Naive thymus-derived CD4-positive, alpha-beta T cell (primary cell): ENCODE results near the gene BAZ1B. TPM values are rescaled to one million over a fixed set of nuclear protein-coding genes. Genes with fewer than 3 reads are reported as not detected.
"Not testable (repeated sequence)": the region's sequence is repeated elsewhere in the genome, so short reads cannot be mapped to it uniquely, and the experiment has no call there.

Experiments used
- ATAC-seq: fragments of 150-1000 bp; cut with Tn5 transposase; 2 replicates; pipeline ENCODE4 v1.10.0; 2021; ENCODE audit warnings: mild to moderate bottlenecking, moderate library complexity
- CTCF ChIA-PET: fragments of 350-600 bp; sonication (Branson Sonifier 250); formaldehyde crosslinking; loops from one replicate; lab custom pipeline; 2021; ENCODE audit warnings: antibody characterized with exemption; lab: Charles Lee
- POLR2A ChIA-PET: fragments of 350-600 bp; sonication (Branson Sonifier 250); formaldehyde crosslinking; loops from one replicate; lab custom pipeline; 2021; ENCODE audit warnings: antibody characterized with exemption, inconsistent platforms; lab: Charles Lee
- DNase-seq, 9 donors: peaks; one replicate each; pipeline versions ENCODE4 v3.0.0 to v3.0.0-alpha.2; 2020 to 2022; ENCODE audit warnings: mixed read lengths in 1 of 9
- H3K27ac ChIP-seq: one replicate; pipeline ENCODE4 v1.7.0; 2013; ENCODE audit warnings: mild to moderate bottlenecking, low read depth, low read length, moderate library complexity
- H3K27me3 ChIP-seq, 2 donors: one replicate each; pipeline ENCODE4 v1.7.0; 2013; ENCODE audit warnings: low read length in 2 of 2, mild to moderate bottlenecking in 2 of 2, moderate library complexity in 2 of 2; ENCODE audit not compliant: control insufficient read depth in 2 of 2, insufficient read depth in 2 of 2
- H3K36me3 ChIP-seq, 3 experiments: 1 replicate in 2 of 3; 2 replicates in 1 of 3; pipeline ENCODE4 v1.7.0; 2013; ENCODE audit warnings: low read length in 3 of 3, mild to moderate bottlenecking in 3 of 3, moderate library complexity in 1 of 3; ENCODE audit not compliant: insufficient read depth in 3 of 3, control insufficient read depth in 2 of 3
- H3K4me1 ChIP-seq, 2 donors: one replicate each; pipeline ENCODE4 v1.7.0; 2013; ENCODE audit warnings: low read length in 2 of 2, mild to moderate bottlenecking in 2 of 2, moderate library complexity in 1 of 2; ENCODE audit not compliant: control insufficient read depth in 2 of 2, insufficient read depth in 2 of 2
- H3K4me3 ChIP-seq: 2 replicates; pipeline ENCODE4 v1.7.0; 2013; ENCODE audit warnings: mild to moderate bottlenecking, low read length
- H3K9me3 ChIP-seq, 3 experiments: 1 replicate in 2 of 3; 2 replicates in 1 of 3; pipeline ENCODE4 v1.7.0; 2013; ENCODE audit warnings: low read length in 3 of 3; ENCODE audit not compliant: control insufficient read depth in 2 of 3
- H3K27ac Mint-ChIP-seq, 9 donors: one replicate each; pipeline ENCODE4 v1.8.0; 2020 to 2022; ENCODE audit warnings: mixed read lengths in 9 of 9, mild to moderate bottlenecking in 8 of 9, moderate library complexity in 5 of 9, inconsistent platforms in 2 of 9
- H3K27me3 Mint-ChIP-seq, 5 donors: one replicate each; pipeline ENCODE4 v1.8.0; 2021 to 2022; ENCODE audit warnings: mixed read lengths in 5 of 5, mild to moderate bottlenecking in 1 of 5
- H3K36me3 Mint-ChIP-seq, 5 donors: one replicate each; pipeline ENCODE4 v1.8.0; 2020 to 2022; ENCODE audit warnings: mixed read lengths in 5 of 5, mild to moderate bottlenecking in 3 of 5, inconsistent platforms in 1 of 5
- H3K4me1 Mint-ChIP-seq, 7 donors: one replicate each; pipeline ENCODE4 v1.8.0; 2020 to 2022; ENCODE audit warnings: mixed read lengths in 7 of 7, mild to moderate bottlenecking in 3 of 7, inconsistent platforms in 1 of 7
- H3K4me3 Mint-ChIP-seq, 10 donors: one replicate each; pipeline ENCODE4 v1.8.0; 2020 to 2022; ENCODE audit warnings: mild to moderate bottlenecking in 10 of 10, mixed read lengths in 10 of 10, moderate library complexity in 6 of 10, inconsistent platforms in 2 of 10
- H3K9me3 Mint-ChIP-seq, 11 donors: one replicate each; pipeline ENCODE4 v1.8.0; 2020 to 2022; ENCODE audit warnings: mixed read lengths in 11 of 11, mild to moderate bottlenecking in 4 of 11, inconsistent platforms in 1 of 11, moderate library complexity in 1 of 11
- intact Hi-C, 2 donors: fragments of 100-400 bp; cut with micrococcal nuclease; formaldehyde crosslinking; loops; one replicate each; pipeline ENCODE4 v1.15.1; 2023
- polyA plus RNA-seq, 2 donors: library from polyadenylated mRNA; unstranded; fragments of 300-500 nt; fragmentation: Illumina TruSeq; gene quantifications; one replicate each; pipeline ENCODE4 v1.2.3, GENCODE V29; 2021
- total RNA-seq, 6 experiments: library from RNA in 5 of 6; stranded (reverse) in 5 of 6; gene quantifications; 1 replicate in 5 of 6; 2 replicates in 1 of 6; pipeline ENCODE4 v1.2.3 and lab custom pipeline; 2021 to 2026

Gene BAZ1B
- total and polyA plus RNA-seq, 7 experiments from 2014 or later: 14.7 to 90.3 (median 47.1) TPM

GRCh38 chr7:73537051-73537450, 15.0 kb upstream of the BAZ1B start:
- DNase-seq (no peak), ATAC-seq (no peak)
- POLR2A ChIA-PET: no interaction called here
- H3K36me3 ChIP-seq: peaks cover 20 to 63% (median 25%) of the 10 kb centered on the region in 3 experiments
- CTCF ChIA-PET: interaction anchor here (0.8 kb wide), 1 partner anchor 41 kb away, joined by 3 read pairs; the partner anchor contains the start of gene TBL2
- no peak overlapping the region for H3K27ac ChIP-seq
- no peaks in the 10 kb centered on the region for H3K9me3 ChIP-seq
- no peaks in the 10 kb centered on the region for H3K27me3 ChIP-seq
- H3K4me3 ChIP-seq: no peak overlapping the region
- H3K27ac Mint-ChIP-seq: peak overlapping the region in 2 of 9 donors; percentile 19 to 43
- intact Hi-C loops: no loop called here
- H3K4me3 Mint-ChIP-seq: no peak overlapping the region
- H3K27me3 Mint-ChIP-seq: no peaks in the 10 kb centered on the region
- H3K4me1 ChIP-seq: no peaks in the 10 kb centered on the region
- H3K9me3 Mint-ChIP-seq: no peaks in the 10 kb centered on the region
- peaks cover 4 to 41% (median 22%) of the 10 kb centered on the region in 5 donors for H3K36me3 Mint-ChIP-seq
- H3K4me1 Mint-ChIP-seq: peaks cover 0 to 3% (median 0%) of the 10 kb centered on the region in 7 donors

- peak overlapping the region in 1 of 9 donors; percentile 8 for H3K27ac Mint-ChIP-seq
- H3K4me1 Mint-ChIP-seq: peaks cover 0 to 2% (median 0%) of the 10 kb centered on the region in 7 donors
- Histone ChIP-seq H3K27ac (no peak overlapping the region), H3K4me3 (no peak overlapping the region), H3K9me3 (no peaks in the 10 kb centered on the region), H3K36me3 (peaks cover 17 to 57% (median 21%) of the 10 kb centered on the region in 3 experiments), H3K4me1 (no peaks in the 10 kb centered on the region), H3K27me3 (no peaks in the 10 kb centered on the region)
- H3K27me3 Mint-ChIP-seq: no peaks in the 10 kb centered on the region
- H3K36me3 Mint-ChIP-seq: peaks cover 4 to 35% (median 19%) of the 10 kb centered on the region in 5 donors
- H3K4me3 Mint-ChIP-seq: no peak overlapping the region
- no peak for DNase-seq
- intact Hi-C loops: no loop called here
- CTCF ChIA-PET: interaction anchor here (0.8 kb wide), 1 partner anchor 42 kb away, joined by 3 read pairs; the partner anchor contains the start of gene TBL2
- H3K9me3 Mint-ChIP-seq: no peaks in the 10 kb centered on the region
- POLR2A ChIA-PET: no interaction called here
- ATAC-seq: no peak
Observed at GRCh38 chr7:73536479-73536878, 14.4 kb upstream of the BAZ1B start.

GRCh38 chr7:73535918-73536317, 13.8 kb upstream of the BAZ1B start:
- ATAC-seq, intact Hi-C loops, H3K4me3 Mint-ChIP-seq, H3K27ac ChIP-seq, H3K4me1 Mint-ChIP-seq, POLR2A ChIA-PET, DNase-seq, H3K27me3 Mint-ChIP-seq, H3K27me3 ChIP-seq, H3K9me3 ChIP-seq, H3K4me1 ChIP-seq, H3K4me3 ChIP-seq, H3K9me3 Mint-ChIP-seq: not testable (repeated sequence)
- peak overlapping the region in 1 of 9 donors; percentile 31 for H3K27ac Mint-ChIP-seq
- peaks cover 17 to 53% (median 21%) of the 10 kb centered on the region in 3 experiments for H3K36me3 ChIP-seq
- peaks cover 4 to 31% (median 16%) of the 10 kb centered on the region in 5 donors for H3K36me3 Mint-ChIP-seq
- CTCF ChIA-PET: interaction anchor here (0.6 kb wide), 1 partner anchor 12 kb away, joined by 8 read pairs; no protein-coding TSS in a partner anchor

GRCh38 chr7:73533742-73534141, 11.6 kb upstream of the BAZ1B start:
- intact Hi-C loops: no loop called here
- Mint-ChIP-seq H3K4me1 (no peaks in the 10 kb centered on the region), H3K27ac (no peak overlapping the region), H3K27me3 (no peaks in the 10 kb centered on the region), H3K9me3 (no peaks in the 10 kb centered on the region), H3K4me3 (no peak overlapping the region), H3K36me3 (peaks cover 4 to 22% (median 13%) of the 10 kb centered on the region in 5 donors)
- Histone ChIP-seq H3K4me3 (no peak overlapping the region), H3K4me1 (no peaks in the 10 kb centered on the region), H3K36me3 (peaks cover 12 to 36% (median 12%) of the 10 kb centered on the region in 3 experiments), H3K9me3 (no peaks in the 10 kb centered on the region), H3K27me3 (no peaks in the 10 kb centered on the region), H3K27ac (no peak overlapping the region)
- no peak for ATAC-seq
- no peak for DNase-seq
- ChIA-PET POLR2A (no interaction called here), CTCF (no interaction called here)

GRCh38 chr7:73532224-73532623, 10.1 kb upstream of the BAZ1B start:
- intact Hi-C loops: no loop called here
- H3K27ac Mint-ChIP-seq: peak overlapping the region in 3 of 9 donors; percentile 6 to 47 (median 34)
- H3K4me3 Mint-ChIP-seq: no peak overlapping the region
- H3K27me3 Mint-ChIP-seq: no peaks in the 10 kb centered on the region
- H3K36me3 Mint-ChIP-seq: peaks cover 4 to 17% (median 8%) of the 10 kb centered on the region in 5 donors
- peaks cover 7 to 12% (median 10%) of the 10 kb centered on the region in 7 donors for H3K4me1 Mint-ChIP-seq
- ATAC-seq (no peak), DNase-seq (no peak)
- Histone ChIP-seq H3K27ac (no peak overlapping the region), H3K4me1 (peaks cover 2 to 3% of the 10 kb centered on the region in 2 donors), H3K27me3 (no peaks in the 10 kb centered on the region), H3K4me3 (no peak overlapping the region), H3K9me3 (no peaks in the 10 kb centered on the region), H3K36me3 (peaks cover 0 to 21% (median 0%) of the 10 kb centered on the region in 3 experiments)
- no peaks in the 10 kb centered on the region for H3K9me3 Mint-ChIP-seq
- CTCF ChIA-PET: no interaction called here
- POLR2A ChIA-PET: no interaction called here

GRCh38 chr7:73530800-73531199, 8.7 kb upstream of the BAZ1B start:
- Mint-ChIP-seq H3K27ac (no peak overlapping the region), H3K4me3 (no peak overlapping the region), H3K4me1 (peaks cover 15 to 23% (median 18%) of the 10 kb centered on the region in 7 donors), H3K9me3 (no peaks in the 10 kb centered on the region), H3K36me3 (peaks cover 0 to 11% (median 4%) of the 10 kb centered on the region in 5 donors), H3K27me3 (no peaks in the 10 kb centered on the region)
- Histone ChIP-seq H3K4me3 (no peak overlapping the region), H3K27ac (no peak overlapping the region), H3K27me3 (no peaks in the 10 kb centered on the region), H3K36me3 (peaks cover 0 to 7% (median 0%) of the 10 kb centered on the region in 3 experiments), H3K4me1 (peaks cover 7 to 9% of the 10 kb centered on the region in 2 donors), H3K9me3 (no peaks in the 10 kb centered on the region)
- intact Hi-C loops: no loop called here
- DNase-seq (no peak), ATAC-seq (no peak)
- POLR2A ChIA-PET: no interaction called here
- CTCF ChIA-PET: no interaction called here
